Neural progenitor cell (in vitro differentiated cells): ENCODE data around the gene EN2.

Source experiments
- EZH2 ChIP-seq: fragments of 200-600 bp; sonication (generic); IDR thresholded peaks from 2 replicates; pipeline ENCODE4 v1.6.1; 2017; ENCODE audit warnings: antibody characterized with exemption, mild to moderate bottlenecking, moderate library complexity
- EZH2phosphoT487 ChIP-seq: fragments of 200-600 bp; sonication (generic); IDR thresholded peaks from 2 replicates; pipeline ENCODE4 v1.6.1; 2017; ENCODE audit warnings: antibody characterized with exemption
- TF ChIP-seq, protein P1 (sequence below): fragments of 200-600 bp; sonication (generic); IDR thresholded peaks from 2 replicates; pipeline ENCODE4 v1.5.1; 2017; ENCODE audit warnings: antibody characterized with exemption, mild to moderate bottlenecking

DNA sequence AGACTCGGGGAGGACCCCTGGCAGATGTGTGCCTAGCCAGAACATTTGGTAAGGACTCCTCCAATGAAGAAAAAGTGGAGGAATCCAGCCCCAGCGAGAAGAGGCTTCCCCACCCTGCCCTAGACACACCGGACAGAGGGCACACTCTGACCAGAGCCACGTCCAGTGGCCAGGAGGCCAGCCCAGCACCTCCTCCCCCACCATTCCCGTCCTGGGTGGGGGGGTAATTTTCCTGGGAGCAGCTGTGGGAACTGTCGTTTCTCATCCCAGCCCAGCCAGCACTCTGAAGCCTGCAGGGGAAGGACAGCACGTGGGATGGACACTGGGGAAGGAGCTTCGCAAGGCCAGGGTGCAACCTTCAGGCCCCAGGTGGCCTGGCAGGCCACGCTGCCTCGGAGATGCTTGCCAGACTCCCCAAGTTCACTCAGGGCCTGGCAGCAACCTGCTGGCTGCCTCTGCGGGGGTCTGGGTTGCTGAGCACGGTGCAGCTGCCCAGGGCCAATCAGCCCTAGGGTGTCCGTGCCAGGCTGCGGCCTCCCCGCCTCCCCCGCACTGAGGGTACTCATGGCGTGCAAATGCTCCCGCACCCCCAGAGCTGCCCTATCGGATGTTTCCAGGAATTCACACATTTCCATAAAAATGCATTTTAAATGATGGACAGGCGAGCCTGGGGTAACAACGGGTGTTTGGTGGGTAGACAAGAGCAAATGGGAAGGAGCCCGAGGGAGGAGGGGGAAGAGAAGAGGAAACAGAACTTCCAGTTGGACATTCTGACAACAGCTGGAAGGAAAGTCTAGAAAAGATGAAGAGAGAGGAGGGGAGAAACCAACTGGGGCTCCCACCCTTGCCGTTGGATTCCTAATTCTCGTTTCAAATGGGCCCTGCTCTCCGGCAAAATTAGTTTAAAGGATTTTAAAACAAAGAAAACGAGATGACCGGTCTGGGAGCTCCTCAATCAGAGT lies 1.9 kb upstream of the EN2 start:
- TF ChIP-seq, protein P1, sequence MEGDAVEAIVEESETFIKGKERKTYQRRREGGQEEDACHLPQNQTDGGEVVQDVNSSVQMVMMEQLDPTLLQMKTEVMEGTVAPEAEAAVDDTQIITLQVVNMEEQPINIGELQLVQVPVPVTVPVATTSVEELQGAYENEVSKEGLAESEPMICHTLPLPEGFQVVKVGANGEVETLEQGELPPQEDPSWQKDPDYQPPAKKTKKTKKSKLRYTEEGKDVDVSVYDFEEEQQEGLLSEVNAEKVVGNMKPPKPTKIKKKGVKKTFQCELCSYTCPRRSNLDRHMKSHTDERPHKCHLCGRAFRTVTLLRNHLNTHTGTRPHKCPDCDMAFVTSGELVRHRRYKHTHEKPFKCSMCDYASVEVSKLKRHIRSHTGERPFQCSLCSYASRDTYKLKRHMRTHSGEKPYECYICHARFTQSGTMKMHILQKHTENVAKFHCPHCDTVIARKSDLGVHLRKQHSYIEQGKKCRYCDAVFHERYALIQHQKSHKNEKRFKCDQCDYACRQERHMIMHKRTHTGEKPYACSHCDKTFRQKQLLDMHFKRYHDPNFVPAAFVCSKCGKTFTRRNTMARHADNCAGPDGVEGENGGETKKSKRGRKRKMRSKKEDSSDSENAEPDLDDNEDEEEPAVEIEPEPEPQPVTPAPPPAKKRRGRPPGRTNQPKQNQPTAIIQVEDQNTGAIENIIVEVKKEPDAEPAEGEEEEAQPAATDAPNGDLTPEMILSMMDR, result no peak
- no peak for TF ChIP-seq EZH2
- no peak for TF ChIP-seq EZH2phosphoT487
